Hypothalamus (tissue), 51 donors: Measurements from ENCODE around the gene HCK.
A peak's percentile ranks its signal among the peaks of the same experiment; 100 is the strongest.

Source experiments
- DNase-seq, 51 donors: peaks; one replicate each; lab custom pipeline; 2025; lab: John Stamatoyannopoulos, UW

The HCK gene

GRCh38 chr20:32052090-32052777 is at the start of gene HCK:
Gene HCK, plus strand, starts transcription at chr20:32052242.
- DNase-seq = peak in 1 of 51 donors; percentile 7

- DNase-seq = no peak
Measured at GRCh38 chr20:32003325-32003724, 48.7 kb upstream of the HCK start.

GRCh38 chr20:32004963-32005362 is 47.1 kb upstream of the HCK start:
- no peak for DNase-seq

GRCh38 chr20:32006053-32006452 is 46.0 kb upstream of the HCK start:
- no peak for DNase-seq

GRCh38 chr20:32006841-32007786 is 44.9 kb upstream of the HCK start:
- no peak for DNase-seq

GRCh38 chr20:32007787-32008616 is 44.0 kb upstream of the HCK start:
- DNase-seq = peak in 1 of 51 donors; percentile 5

GRCh38 chr20:32009564-32009963 is 42.5 kb upstream of the HCK start:
- DNase-seq = no peak

GRCh38 chr20:32010101-32010500 is 41.9 kb upstream of the HCK start, which contains the start of gene CCM2L:
Gene CCM2L, plus strand, starts transcription at chr20:32010438. Its CDS starts 17 bp downstream, at chr20:32010455.
- no peak for DNase-seq

- DNase-seq = no peak
Measured at GRCh38 chr20:32010666-32011065, 41.4 kb upstream of the HCK start.

- no peak for DNase-seq
Measured at GRCh38 chr20:32012159-32012688, 39.8 kb upstream of the HCK start.

GRCh38 chr20:32013326-32013725 is 38.7 kb upstream of the HCK start:
- DNase-seq = no peak

- DNase-seq = no peak
Measured at GRCh38 chr20:32017711-32018251, 34.3 kb upstream of the HCK start.

GRCh38 chr20:32018269-32019155 is 33.5 kb upstream of the HCK start:
- peak in 10 of 51 donors; percentile 4 to 49 (median 16) for DNase-seq

GRCh38 chr20:32019156-32019510 is 32.9 kb upstream of the HCK start:
- DNase-seq = no peak

GRCh38 chr20:32019563-32020463 is 32.2 kb upstream of the HCK start:
- no peak for DNase-seq

GRCh38 chr20:32021091-32021490 is 31.0 kb upstream of the HCK start:
- DNase-seq = no peak

- DNase-seq = no peak
Measured at GRCh38 chr20:32024683-32025295, 27.3 kb upstream of the HCK start.

- no peak for DNase-seq
Measured at GRCh38 chr20:32027643-32028042, 24.4 kb upstream of the HCK start.
